Medulla oblongata (tissue), 1 donor: ENCODE data around the gene ESRP2.

Source experiments
- DNase-seq: peaks from one replicate; pipeline ENCODE4 v3.0.0-alpha.2; 2015; ENCODE audit errors: extremely low spot score

ESRP2 gene

DNA sequence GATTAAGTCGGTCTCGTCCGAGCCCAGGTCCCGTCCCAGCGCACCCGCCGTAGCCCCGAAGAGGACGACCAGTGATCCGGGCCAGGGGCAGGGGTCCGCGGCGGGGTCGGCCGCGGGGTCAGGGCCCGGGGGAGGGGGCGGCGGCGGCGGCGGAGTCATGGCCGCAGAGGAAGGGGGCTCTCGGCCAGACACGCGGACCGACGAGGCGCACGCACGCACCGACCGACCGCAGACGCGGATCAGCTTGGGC is at the start of gene ESRP2:
ESRP2 (minus strand) TSS at position 241 of the 250 bp plus-strand sequence; CDS start at position 159, 82 bp downstream.
- no peak for DNase-seq

GRCh38 chr16:68285683-68286082 is 49.8 kb upstream of the ESRP2 start:
- no peak for DNase-seq

DNA sequence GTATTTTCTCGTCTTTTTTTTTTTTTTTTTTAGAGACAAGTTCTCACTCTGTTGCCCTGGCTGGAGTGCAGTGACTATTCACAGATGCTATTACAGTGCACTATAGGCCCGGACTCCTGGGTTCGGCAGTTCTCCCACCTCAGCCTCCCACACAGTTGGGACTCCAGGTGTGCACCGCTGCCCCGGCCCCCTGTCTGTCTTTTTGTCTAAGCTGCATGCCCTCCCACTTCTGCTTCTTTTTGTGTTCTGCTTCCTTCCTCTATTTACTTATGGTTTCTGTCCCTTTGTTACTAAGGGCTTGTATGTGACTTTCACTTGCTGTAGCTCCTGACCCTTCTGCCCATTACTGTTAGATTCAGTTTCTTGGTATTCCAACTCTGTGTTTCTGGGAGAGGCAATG is 48.9 kb upstream of the ESRP2 start:
- peak; percentile 52 for DNase-seq

DNA sequence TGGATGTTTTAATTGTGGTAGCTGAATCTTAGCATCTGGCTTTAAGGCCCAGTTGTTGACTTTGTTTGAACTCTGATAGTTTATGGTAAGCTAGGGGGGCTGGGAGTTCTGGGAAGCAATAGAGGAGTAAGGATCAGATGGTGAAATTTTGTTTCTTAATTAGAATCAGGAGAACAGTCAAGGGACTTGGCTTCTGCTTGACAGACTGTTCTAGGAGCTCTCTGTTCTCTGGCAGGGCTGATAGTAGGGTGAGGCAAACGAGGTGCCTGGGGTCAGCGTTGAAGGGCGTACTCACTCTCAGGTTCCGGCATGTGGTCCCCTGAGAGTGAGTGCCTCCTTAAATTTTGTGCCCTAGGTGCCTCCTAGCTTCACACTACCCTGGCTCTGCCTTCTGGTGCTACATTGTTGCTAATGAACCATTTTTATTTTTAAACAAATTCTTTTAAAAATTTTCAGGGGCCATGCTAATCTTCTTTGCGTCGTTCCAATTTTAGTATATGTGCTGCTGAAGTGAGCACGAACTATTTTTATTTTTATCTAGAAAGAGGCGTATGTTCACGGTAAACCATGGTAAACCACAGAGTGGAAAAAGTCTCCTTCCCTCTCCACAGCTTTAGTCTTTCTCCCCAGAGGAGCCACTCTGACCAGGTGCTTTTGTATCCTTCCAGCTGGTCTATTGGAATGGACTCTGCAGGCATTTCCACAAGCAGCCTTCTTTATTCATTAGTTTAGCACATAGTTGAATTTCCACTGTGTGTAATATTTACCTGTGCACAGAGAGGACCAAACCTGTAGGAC is 48.1 kb upstream of the ESRP2 start:
- no peak for DNase-seq

DNA sequence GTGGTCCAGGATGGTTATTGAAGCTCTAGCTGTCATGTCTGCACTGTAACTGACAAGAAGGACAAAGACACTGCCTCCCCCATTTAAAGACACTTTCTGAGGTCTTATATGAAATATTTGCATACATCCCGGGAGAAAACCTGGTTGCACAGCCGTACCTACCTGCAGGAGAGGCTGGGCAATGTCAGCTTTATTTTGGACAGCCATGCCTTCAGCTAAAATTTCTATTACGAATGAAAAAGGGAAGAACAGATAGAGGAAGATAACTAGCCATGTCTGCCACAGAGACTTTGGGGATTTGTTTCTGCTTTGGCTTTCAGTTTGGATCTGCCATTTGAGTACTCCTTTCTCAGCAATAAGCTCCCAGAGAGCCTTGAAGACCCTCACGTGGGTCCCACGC is 47.4 kb upstream of the ESRP2 start:
- peak; percentile 27 for DNase-seq

DNA sequence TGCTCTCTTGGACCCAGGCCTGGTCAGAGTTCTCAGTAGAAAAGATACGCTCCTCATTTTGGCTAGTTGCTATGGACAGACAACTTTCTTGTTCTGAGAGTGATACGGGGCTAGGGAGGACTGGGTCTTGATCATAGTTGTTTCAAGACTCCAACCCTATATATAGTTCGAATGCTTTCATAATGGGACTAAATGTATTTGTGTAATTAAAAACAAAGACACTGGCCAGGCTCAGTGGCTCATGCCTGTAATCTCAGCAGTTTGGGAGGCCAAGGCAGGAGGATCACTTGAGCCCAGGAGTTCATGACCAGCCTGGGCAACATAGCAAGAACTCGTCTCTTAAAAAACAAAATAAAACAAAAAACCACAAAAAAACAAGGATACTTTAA is 46.1 kb upstream of the ESRP2 start:
- no peak for DNase-seq

DNA sequence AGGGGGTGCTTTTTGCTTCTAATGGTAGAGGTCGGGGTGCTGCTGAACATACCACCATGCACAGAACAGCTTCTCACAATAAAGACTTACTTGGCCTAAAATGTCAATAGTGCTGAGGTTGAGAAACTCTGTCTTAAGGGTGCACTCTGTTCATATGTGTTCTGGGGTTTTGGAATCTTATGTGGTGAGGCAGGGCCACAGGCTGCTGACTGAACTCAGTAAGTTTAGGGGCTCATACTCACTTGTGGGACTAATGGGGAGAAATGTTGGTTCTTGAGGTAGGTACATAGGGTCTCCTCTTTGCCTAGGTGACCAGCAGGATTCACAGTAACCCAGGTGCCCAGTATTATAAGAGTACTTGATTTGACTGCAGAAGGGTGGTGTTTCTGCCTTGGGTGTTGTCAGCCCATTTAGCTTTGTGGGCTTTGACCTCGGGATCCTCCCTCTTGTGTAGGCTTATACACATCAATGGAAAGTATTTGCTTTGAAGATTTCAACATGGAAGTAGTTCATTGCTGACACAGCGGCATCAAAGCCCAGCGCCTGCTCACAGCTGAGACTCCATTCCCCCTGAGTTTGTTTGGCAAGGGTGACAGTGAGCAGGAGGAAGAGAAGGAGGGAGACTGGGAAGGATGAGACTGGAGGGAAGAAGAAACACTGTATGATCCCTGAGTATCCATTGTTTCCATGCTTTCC is 45.6 kb upstream of the ESRP2 start:
- DNase-seq = no peak

DNA sequence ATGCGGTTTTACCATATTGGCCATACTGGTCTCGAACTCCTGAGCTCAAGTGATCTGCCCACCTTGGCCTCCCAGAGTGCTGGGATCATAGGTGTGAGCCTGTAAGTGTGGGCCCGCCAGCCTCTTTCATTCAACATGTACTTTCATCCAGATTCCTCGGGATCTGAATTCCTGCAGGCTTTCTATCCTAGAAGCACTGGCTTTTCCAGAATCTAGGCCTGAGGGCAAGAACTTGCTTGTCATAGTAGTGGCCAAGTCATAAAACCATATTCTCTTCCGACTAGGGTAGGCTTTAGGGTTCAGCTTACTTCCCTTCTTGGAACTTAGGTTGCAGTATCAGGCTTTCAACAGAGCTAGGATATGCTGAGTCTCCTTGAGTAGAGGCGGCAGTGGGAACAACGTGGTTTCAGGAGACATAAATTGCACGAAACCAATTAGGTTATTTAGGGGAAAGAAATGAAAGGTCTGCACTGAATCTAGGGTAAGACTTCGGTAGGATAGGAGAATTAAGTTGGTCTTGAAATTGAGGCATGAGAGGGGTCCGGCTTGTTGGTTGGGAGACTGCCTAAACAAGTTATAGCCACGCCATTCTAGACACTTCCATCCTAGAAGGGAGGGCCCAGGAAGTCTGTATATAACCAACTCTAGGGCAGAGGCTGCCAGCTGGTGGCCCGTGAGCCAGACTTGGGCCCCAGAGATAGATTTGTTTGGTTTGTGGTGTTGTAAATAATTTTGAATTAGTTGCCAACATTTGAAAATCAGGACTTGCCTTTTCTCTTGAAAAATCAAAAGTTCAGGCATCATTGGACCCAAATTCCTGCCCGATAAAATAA is 44.0 kb upstream of the ESRP2 start:
- no peak for DNase-seq

DNA sequence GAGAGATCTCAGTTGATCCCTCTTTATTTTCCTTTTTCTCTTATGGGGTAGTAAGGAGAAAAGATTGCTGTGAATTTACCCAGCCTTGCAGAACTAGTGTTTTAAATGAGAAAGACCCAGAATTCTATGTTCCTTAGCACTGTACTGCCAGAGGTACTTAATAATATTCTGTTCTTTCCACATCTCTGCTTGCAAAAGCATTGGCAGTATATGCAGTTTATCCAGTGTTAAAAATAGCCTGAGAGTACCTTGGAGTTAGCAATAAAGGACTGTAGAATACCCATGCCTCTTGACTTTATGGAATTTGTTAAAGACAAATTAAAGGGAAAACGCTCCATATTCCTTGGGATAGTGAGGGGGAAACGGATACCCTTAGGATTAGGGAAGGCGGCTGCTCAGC is 40.3 kb upstream of the ESRP2 start:
- DNase-seq = no peak

DNA sequence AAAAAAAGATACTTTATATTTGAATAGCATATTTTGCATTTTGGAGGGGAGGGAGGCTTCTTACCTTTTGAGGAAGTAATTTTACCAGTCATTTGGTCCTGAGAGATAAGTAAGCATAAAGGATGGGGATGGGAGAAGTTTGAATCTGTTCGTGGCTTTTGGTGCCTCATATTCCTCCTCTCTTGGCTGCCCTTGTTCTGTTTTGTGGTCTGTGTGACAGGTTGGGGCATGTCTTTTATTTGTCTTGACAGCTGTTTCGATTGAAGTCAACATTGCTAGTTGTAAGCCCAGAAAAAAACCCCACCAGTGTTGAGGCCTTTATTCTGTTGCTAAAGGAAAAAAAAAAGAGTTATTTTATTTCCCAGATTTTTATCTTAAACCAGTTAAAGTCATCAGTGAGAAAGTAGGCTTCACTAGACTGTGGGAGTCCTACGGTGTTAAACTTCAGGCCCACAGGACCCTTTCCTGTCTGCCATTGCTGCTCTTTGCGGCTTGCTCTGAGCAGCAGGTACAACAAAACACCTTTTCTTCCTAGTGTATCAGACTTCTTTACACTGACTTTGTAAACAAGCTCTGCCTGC is 39.8 kb upstream of the ESRP2 start:
- DNase-seq = no peak

- DNase-seq = no peak
Observed at GRCh38 chr16:68274441-68274840, 38.5 kb upstream of the ESRP2 start.

DNA sequence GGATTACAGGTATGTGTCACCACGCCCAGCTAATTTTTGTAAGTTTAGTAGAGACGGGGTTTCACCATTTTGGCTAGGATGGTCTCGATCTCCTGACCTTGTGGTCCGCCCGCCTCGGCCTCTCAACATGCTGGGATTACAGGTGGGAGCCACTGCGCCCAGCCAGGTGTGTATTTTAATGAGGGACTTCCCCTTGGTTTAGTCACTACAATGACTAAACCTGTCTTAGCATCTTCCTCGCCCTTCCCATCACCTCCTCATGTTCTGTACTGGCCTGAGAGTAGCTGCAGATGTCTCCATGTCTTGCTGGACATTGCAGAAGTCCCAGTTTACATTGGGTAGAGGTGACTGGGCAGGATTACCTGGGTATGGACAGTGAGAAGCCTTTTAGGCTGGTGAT is 38.0 kb upstream of the ESRP2 start:
- no peak for DNase-seq

DNA sequence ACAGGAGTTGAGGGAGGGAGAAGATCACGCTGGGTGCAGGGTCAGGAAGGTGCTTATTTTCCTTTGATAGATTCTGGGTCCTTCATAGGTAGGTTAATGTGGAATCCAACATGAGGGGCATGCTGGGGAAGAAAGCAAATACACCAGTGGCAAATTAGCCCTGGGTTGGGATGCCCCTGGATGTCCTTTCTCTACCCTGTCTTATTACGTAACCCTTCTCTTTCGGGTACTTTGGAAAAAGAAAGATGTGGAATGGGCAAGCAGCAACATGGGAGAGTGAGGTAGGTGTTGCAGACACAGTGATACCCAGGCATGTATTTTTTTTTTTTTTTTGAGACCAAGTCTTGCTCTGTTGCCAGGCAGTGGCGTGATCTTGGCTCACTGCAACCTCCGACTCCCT is 37.5 kb upstream of the ESRP2 start:
- DNase-seq = no peak

DNA sequence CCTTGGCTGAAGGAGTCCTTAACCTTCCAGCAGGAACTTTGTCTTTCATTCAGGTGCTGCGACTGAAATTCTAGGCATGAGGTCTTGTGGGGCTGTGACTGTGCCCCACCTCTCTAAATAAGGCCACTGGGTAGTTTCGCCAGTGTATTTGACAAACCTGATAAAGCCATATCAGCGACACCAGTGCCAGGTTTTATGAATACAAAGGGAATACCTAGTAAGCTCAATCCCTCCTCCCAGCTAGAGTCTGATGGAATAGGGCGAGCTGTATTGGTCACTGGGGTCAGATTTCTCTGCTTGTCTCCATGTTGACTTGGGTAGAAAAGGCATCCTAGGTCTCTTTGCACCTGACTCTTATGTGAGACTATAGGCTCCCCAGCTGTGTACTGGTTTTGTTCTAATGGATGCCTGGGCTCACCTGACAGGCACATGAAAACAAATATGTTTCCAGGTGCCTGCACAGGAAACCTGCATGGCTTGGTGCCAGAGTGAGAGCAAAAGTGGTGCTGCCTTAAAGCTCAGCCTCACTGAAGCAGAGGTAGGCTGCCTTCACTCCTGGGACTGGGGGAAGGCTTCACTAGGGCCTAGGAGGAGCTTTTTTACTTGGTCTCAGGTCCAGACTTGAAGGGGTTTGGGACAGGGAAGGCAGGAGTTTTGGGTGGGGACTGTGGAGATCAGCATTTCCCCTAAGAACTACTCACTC is 36.7 kb upstream of the ESRP2 start:
- DNase-seq = no peak

GRCh38 chr16:68270353-68270752 is 34.4 kb upstream of the ESRP2 start:
- DNase-seq = no peak

DNA sequence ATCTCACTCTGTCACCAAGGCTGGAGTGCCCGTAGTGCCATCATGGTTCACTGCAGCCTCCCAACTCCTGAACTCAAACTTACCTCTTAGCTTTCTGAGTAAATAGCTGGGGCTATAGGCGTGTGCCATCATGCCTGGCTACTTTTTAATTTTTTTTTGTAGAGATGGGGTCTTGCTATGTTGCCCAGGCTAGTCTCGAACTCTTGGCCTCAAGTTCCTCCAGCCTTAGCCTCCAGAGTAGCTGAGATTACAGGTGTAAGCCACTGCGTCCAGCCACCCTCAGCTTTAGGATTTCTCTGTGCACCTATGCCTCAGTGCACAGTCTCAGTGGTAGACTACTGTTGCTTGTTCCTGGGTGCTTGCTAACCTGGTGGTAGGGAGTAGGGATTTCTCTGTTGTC is 33.9 kb upstream of the ESRP2 start:
- DNase-seq = no peak

GRCh38 chr16:68267612-68268405 is 31.9 kb upstream of the ESRP2 start:
- no peak for DNase-seq

DNA sequence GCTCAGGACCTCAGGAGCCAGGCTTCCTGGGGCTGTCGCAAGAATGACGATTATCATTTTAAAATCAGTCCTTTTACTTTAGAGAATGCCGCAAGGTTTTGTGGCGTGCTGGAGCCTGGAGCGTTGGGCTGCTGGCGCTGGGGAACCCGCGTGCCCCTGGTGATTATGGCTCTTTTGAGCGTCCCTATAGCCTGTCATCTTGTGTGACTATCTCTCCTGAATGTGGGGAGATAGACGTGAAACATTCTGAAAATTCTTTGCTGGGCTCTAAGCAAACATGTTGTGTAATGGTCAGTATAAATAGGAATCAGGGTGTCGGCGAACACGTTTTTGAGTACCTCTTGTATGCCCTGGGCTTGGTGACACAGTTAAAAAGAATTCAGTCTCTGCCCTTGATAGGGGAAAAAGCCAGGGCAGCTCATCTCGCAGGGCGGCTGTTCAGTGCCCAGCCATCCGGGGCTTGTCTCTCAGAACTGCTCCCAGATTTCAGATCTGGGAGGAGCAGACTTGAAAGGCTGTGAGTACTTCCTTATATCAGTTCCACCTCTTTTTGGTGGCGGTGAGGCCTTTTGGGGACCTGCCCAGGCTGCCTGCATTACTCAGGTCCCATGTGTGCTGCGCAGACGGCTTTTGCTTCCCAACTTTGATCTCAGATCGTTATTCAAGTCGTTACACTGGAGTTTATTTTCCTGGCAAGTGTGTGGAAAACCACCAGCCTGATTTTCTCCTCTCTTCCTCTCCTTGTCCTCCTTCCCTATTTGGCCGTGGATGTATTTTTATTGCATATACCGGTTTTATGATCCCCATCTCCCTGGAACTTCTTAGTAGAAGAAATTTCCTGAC is 29.4 kb upstream of the ESRP2 start:
- DNase-seq = peak; percentile 64

- DNase-seq = peak; percentile 65
Observed at GRCh38 chr16:68264128-68265077, 28.5 kb upstream of the ESRP2 start, which contains the start of gene SLC7A6. Gene SLC7A6 (plus strand): TSS chr16:68264526. CDS start chr16:68274727, 10,201 bp downstream.
